T-helper 2 cell treated with Interferon-gamma antibody and Interleukin-4, amounts not matched to agents 100 ng/mL and 5 ng/mL, for 36 hours (primary cell): Measurements from ENCODE around the gene LRP6. TPM values are rescaled to one million over a fixed set of nuclear protein-coding genes. Genes with fewer than 3 reads are reported as not detected.
"Not testable (repeated sequence)": the region's sequence is repeated elsewhere in the genome, so short reads cannot be mapped to it uniquely, and the experiment has no call there.

Experiments used
- intact Hi-C: fragments of 100-400 bp; cut with micrococcal nuclease; formaldehyde crosslinking; loops from one replicate; pipeline ENCODE4 v1.15.1; 2023
- total RNA-seq: library from RNA; stranded (reverse); gene quantifications from 2 replicates; pipeline ENCODE4 v1.2.3, GENCODE V29; 2022

Gene LRP6
- total RNA-seq, 1 donor from 2014 or later: 0.16 TPM

- intact Hi-C loops: no loop called here
Observed at GRCh38 chr12:12265571-12266388, 1.1 kb downstream of the LRP6 start.

DNA sequence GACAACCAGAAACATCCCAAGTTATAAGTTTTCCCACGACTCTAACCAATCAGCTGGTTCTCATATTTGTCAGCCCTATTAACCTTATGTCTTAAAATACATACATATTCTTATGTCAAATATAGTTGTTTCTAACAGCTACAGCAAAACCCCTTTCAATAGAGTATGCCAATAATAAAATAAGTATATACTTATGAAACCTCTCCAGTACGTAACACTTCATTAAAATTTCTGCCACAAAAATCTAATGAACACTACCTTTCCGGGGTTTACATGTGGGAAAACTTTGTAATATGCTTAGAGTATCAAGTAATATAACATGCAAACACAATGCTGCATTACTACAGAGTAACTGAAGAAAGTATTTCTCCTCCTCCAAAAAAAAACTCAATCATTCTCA, 1.8 kb downstream of the LRP6 start:
- intact Hi-C loops: no loop called here

- intact Hi-C loops: no loop called here
Observed at GRCh38 chr12:12263909-12264308, 2.9 kb downstream of the LRP6 start.

GRCh38 chr12:12256291-12256757, 10.5 kb downstream of the LRP6 start:
- intact Hi-C loops: not testable (repeated sequence)

- intact Hi-C loops: no loop called here
Observed at GRCh38 chr12:12254553-12254952, 12.3 kb downstream of the LRP6 start.

DNA sequence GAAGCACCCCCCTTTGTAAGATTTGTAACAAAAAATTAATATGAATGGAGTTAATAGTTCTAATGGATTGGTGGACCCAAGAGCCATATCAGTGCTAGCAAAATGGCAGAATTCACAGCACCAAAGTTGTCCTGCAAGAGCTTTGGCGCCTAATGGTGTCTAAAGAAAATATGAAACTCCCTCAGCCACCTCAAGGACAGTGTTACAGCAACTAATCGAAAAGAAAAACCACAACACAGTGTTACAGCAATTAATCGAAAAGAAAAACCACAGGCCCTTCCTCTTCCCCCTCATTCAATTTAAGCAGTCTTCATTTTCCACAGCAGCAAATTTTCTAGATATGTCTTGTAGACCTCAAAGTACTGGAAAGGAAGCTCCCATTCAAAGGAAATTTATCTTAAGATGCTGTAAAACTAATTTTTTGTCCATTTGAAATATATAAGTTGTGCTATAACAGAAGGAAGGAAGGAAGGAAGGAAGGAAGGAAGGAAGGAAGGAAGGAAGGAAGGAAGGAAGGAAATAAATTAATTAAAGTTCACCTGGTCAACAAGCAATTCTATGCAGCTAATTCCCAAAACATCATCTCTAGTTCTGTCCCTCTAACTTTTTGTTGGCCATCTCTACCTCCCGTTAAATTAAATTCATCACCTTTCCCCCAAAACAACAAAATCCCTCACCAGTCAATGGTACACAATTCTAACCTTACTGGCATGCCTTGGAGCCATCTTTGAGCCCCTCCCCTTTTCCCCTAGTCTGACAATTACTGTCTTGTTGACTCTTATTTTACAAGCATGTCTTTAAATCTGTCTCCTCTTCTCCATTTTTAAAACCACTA, 17.4 kb downstream of the LRP6 start:
- intact Hi-C loops: no loop called here

GRCh38 chr12:12247584-12247983, 19.3 kb downstream of the LRP6 start:
- intact Hi-C loops: no loop called here

- intact Hi-C loops: no loop called here
Observed at GRCh38 chr12:12244341-12244740, 22.5 kb downstream of the LRP6 start.

- intact Hi-C loops: no loop called here
Observed at GRCh38 chr12:12240662-12241340, 26.0 kb downstream of the LRP6 start.

DNA sequence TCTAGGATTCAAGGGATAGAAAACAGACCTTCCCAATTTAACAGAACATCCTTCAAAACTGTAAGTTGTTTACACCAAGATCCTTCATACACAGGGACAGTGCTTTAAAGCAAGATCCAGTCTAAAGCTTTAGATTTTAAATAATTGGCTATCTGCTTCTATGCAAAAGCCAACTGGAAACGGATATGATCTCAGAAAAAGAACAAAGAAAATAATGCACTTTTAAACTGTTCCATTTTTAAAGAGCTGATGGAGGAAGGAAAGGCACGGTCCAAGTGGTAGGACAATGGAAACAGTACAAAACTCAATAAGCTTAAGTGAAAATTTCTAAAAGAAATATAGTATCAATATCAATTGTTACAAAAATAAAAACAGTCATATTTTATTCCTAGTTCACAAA, 27.7 kb downstream of the LRP6 start:
- intact Hi-C loops: no loop called here

DNA sequence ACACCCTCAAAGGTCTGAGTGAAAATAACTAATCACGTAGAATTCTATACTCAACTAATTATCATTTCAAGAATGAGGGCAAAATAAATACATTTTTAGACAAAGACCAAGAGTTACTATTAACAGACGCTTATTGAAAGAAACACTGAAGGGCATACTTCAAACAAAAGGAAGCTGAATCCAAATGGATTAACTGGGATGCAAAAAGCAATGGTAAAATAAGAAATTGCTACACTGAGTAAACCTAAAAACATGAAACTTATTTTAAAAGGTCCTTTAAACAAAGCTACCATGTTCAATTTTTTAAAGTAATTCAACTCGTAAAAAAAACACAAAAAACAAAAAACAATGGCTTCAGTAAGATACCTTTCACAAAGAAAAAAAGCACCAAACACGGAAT, 28.2 kb downstream of the LRP6 start:
- intact Hi-C loops: no loop called here

- intact Hi-C loops: no loop called here
Observed at GRCh38 chr12:12236896-12237295, 29.9 kb downstream of the LRP6 start.

DNA sequence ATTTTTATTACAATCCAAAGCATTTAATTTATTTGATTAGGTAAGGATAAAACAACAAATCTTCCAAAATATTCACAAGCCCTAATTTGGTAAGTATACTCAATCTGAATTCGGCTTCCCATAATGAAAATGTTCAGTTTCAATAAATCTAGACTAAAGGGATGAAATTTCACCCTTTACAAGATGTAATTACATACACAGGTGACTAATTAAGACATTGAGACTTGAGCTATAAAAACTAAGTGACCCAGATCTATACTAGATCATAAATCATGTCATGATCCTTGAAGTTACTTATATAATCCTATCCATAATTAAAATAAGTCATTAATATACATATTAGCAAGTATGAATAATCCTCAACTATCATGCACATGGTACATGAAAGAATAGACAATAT, 36.6 kb downstream of the LRP6 start:
- intact Hi-C loops: no loop called here

DNA sequence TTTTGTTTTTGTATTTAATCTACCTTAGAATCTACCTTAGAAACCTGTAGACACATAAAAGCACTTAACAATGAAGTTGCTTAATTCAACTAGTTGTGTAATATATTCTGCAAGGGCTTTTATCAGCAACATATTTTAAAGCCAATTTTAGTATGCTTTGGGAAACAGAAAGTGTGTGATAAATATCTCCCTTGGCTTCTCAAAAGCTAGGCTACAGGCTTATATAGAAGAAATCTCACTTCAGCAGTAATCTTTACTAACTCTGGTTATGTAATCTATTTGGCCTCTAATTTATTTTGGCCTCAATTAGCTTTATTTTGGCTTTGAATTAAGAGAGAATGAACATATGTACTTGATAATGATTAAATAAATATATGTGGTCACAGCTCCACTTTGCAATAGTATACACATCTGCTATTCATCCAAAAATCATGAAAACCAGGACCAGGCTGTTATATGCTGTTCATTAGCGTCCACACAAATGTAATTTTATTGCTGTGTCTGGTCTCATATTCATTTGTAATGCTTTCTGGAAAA, 37.2 kb downstream of the LRP6 start:
- intact Hi-C loops: no loop called here

GRCh38 chr12:12228402-12228801, 38.4 kb downstream of the LRP6 start:
- intact Hi-C loops: no loop called here

- intact Hi-C loops: no loop called here
Observed at GRCh38 chr12:12226187-12226586, 40.7 kb downstream of the LRP6 start.

DNA sequence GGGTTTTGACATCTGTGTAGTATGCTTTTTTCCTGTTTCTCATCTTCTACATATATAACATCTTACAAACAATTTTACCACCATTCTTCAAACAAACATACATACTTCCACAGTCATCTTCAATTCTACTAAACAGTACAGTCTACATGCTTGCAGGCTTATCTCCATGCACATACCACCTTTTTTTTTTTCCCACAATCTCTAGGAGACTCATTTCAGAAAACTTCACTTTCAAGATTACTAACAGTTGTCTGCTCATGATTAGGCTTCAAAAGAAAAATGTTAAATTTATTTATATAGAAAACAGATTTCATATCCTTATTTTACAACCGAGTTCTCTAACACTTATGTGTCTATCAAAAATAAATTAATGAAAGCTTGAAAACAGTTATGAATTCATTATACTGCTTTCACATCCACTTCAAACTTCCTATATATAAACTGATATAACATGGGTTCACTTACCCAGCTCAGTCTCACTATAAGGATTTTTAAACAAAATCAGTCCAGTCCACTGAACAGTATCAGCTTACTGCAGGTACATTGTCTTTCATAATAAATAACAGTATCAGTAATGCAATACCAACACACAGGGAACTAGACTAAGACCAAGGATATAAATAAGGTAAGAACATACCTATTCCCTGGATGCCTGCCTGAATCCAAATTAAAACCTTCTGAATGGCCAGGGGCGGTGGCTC, 42.5 kb downstream of the LRP6 start:
- intact Hi-C loops: no loop called here

DNA sequence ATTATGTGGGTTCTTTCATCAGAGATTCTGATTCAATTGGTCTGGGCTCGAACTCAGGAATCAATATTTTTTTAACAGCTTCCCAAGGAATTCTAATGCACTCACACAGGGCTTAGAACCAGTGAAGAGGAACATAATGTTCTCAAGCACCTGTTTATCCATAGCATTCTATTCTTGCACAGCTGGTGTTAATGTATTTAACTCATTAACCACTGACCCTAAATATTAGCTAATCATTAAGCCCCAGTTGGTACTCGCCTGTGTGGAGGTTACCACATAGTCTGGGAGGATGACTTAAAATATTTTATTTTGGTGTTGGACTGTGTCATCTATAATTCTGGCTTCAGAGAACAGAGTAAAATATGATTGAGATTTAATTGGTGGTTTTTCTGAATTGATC, 45.3 kb downstream of the LRP6 start:
- intact Hi-C loops: no loop called here

GRCh38 chr12:12219664-12220063, 47.2 kb downstream of the LRP6 start:
- intact Hi-C loops: no loop called here

GRCh38 chr12:12217018-12217359, 49.9 kb downstream of the LRP6 start:
- intact Hi-C loops: no loop called here

GRCh38 chr12:12216349-12217017, 50.4 kb downstream of the LRP6 start:
- intact Hi-C loops: no loop called here
